ENCODE measurements around the gene PLA2G4B.

- no peak for TF ChIP-seq POLR2A (IDR thresholded peaks at IDR 0.05; ENCODE audit: low read length)
- TF ChIP-seq GATA1 (IDR thresholded peaks at IDR 0.05; ENCODE audit: low read depth, low read length), result no peak
Measured at GRCh38 chr15:41791547-41791937, 47.1 kb upstream of the PLA2G4B start.

Data from erythroblast (primary cell).